ENCODE data around the gene DOCK6.

Gene DOCK6

GRCh38 chr19:11200015-11200574 is 62.2 kb downstream of the DOCK6 start:
- no peak for TF ChIP-seq CTCF (IDR thresholded peaks at IDR 0.05; ENCODE audit: low read depth, low read length)
- no peak for DNase-seq (ENCODE audit: extremely low read depth, low read depth)

GRCh38 chr19:11199517-11199916 is 62.8 kb downstream of the DOCK6 start:
- no peak for TF ChIP-seq CTCF (IDR thresholded peaks at IDR 0.05; ENCODE audit: low read depth, low read length)

GRCh38 chr19:11198769-11199424 is 63.4 kb downstream of the DOCK6 start:
- DNase-seq (ENCODE audit: extremely low read depth, low read depth): no peak
- no peak for TF ChIP-seq CTCF (IDR thresholded peaks at IDR 0.05; ENCODE audit: low read depth, low read length)

More at GRCh38 chr19:11199517-11199916, 62.8 kb downstream of the DOCK6 start:
- no peak for DNase-seq (ENCODE audit: extremely low read depth, low read depth)

GRCh38 chr19:11198175-11198534 is 64.2 kb downstream of the DOCK6 start:
- DNase-seq (ENCODE audit: extremely low read depth, low read depth): no peak
- no peak for TF ChIP-seq CTCF (IDR thresholded peaks at IDR 0.05; ENCODE audit: low read depth, low read length)

- DNase-seq (ENCODE audit: extremely low read depth, low read depth): no peak
- no peak for TF ChIP-seq CTCF (IDR thresholded peaks at IDR 0.05; ENCODE audit: low read depth, low read length)
Measured at GRCh38 chr19:11197291-11198174, 64.8 kb downstream of the DOCK6 start, which contains the start of gene KANK2. Gene KANK2, minus strand, starts transcription at chr19:11197545. Its CDS starts 3,034 bp downstream, at chr19:11194511.

GRCh38 chr19:11196406-11197287 is 65.7 kb downstream of the DOCK6 start:
- no peak for DNase-seq (ENCODE audit: extremely low read depth, low read depth)
- TF ChIP-seq CTCF (IDR thresholded peaks at IDR 0.05; ENCODE audit: low read depth, low read length): no peak
